Gastroesophageal sphincter (tissue), 4 donors: Measurements from ENCODE around the gene TMEM232. TPM values are rescaled to one million over a fixed set of nuclear protein-coding genes. Genes with fewer than 3 reads are reported as not detected.

Experiments
- ATAC-seq: fragments of 150-250 bp; one replicate; pipeline ENCODE4 v1.9.1; 2016; ENCODE audit warnings: mild to moderate bottlenecking, moderate library complexity
- H3K27ac ChIP-seq, 4 donors: fragments of 200-600 bp; sonication (generic) in 3 of 4; 1 replicate in 3 of 4; 2 replicates in 1 of 4; pipeline ENCODE4 v1.5.1; 2016 to 2019
- H3K27me3 ChIP-seq: fragments of 200-600 bp; sonication (generic); one replicate; pipeline ENCODE4 v1.5.1; 2019
- H3K36me3 ChIP-seq, 2 donors: fragments of 200-600 bp; sonication (generic); one replicate each; pipeline ENCODE4 v1.5.1; 2019; ENCODE audit warnings: control low read depth in 1 of 2
- H3K4me1 ChIP-seq, 3 donors: fragments of 200-600 bp; sonication (generic); 1 replicate in 2 of 3; 2 replicates in 1 of 3; pipeline ENCODE4 v1.5.1; 2016 to 2019; ENCODE audit warnings: control low read depth in 2 of 3
- H3K4me3 ChIP-seq, 2 donors: fragments of 200-600 bp; sonication (generic); one replicate each; pipeline ENCODE4 v1.5.1; 2019; ENCODE audit warnings: mild to moderate bottlenecking in 1 of 2, moderate library complexity in 1 of 2
- H3K9me3 ChIP-seq, 3 donors: fragments of 200-600 bp; sonication (generic); one replicate each; pipeline ENCODE4 v1.5.1; 2017 to 2019; ENCODE audit warnings: control low read depth in 2 of 3
- CTCF ChIP-seq, 4 experiments: fragments of 200-600 bp in 2 of 4; fragments of 450-650 bp in 2 of 4; sonication (generic) in 1 of 4; IDR thresholded peaks; one replicate each; pipeline ENCODE4 v1.5.1; 2017 to 2019; ENCODE audit warnings: antibody characterized with exemption in 4 of 4, mild to moderate bottlenecking in 2 of 4, moderate library complexity in 2 of 4
- EP300 ChIP-seq: sonication (generic); formaldehyde crosslinking; IDR thresholded peaks from one replicate; pipeline ENCODE4 v1.6.1; 2017; ENCODE audit warnings: antibody characterized with exemption, mild to moderate bottlenecking
- POLR2A ChIP-seq, 2 donors: fragments of 450-650 bp; IDR thresholded peaks; one replicate each; pipeline ENCODE4 v1.6.1; 2017; ENCODE audit warnings: antibody characterized with exemption in 2 of 2, mild to moderate bottlenecking in 2 of 2, moderate library complexity in 1 of 2
- POLR2AphosphoS5 ChIP-seq: sonication (generic); formaldehyde crosslinking; IDR thresholded peaks from one replicate; pipeline ENCODE4 v1.6.1; 2017; ENCODE audit warnings: antibody characterized with exemption
- WGBS, 2 donors: methylation state at CpG; one replicate each; pipeline ENCODE4 v1.1.5; 2018; ENCODE audit warnings: low coverage in 1 of 2; 5-methylcytosine and 5-hydroxymethylcytosine counted together
- total RNA-seq, 4 donors: library from RNA; depleted of rRNA; stranded (reverse); fragments of >200 nt; gene quantifications; one replicate each; pipeline ENCODE4 v1.1.0, GENCODE V29; 2016

TMEM232 gene
- total RNA-seq, 4 donors from 2014 or later, result 2.2 to 5.1 (median 3.8) TPM

DNA sequence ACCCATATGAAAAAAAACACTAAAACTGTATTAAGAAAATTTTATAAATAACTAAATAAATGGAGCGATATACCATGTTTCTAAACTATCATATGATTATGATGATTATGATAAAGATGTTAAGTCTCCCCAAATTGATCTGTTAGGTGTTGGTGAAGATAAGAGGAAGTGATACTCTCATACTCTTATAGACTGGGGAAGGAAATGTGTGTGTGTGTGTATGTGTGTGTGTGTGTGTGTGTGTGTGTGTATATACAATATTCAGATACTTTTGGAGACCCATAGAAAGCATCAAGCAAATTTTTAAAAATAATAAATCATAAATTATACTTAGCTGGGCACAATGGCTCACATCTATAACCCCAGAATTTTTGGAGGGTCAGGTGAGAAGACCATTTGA lies 62.9 kb downstream of the TMEM232 start:
- H3K27ac ChIP-seq, result no peak overlapping the region
- TF ChIP-seq EP300 (no peak), POLR2A (IDR thresholded peaks at IDR 0.05) (no peak)
- ATAC-seq, result no peak
- H3K4me3 ChIP-seq, result no peak overlapping the region
- no peaks in the 10 kb centered on the region for H3K9me3 ChIP-seq
- H3K27me3 ChIP-seq, result no peaks in the 10 kb centered on the region
- H3K4me1 ChIP-seq, result no peaks in the 10 kb centered on the region
- 89 to 93% methylated on average over 1 of the region's 1 CpG for WGBS, 2 donors
- no peaks in the 10 kb centered on the region for H3K36me3 ChIP-seq

- WGBS, 2 donors, result 74 to 75% methylated on average over 5 of the region's 5 CpGs
- Histone ChIP-seq H3K36me3 (no peaks in the 10 kb centered on the region), H3K27ac (no peak overlapping the region), H3K9me3 (no peaks in the 10 kb centered on the region), H3K4me1 (no peaks in the 10 kb centered on the region), H3K27me3 (no peaks in the 10 kb centered on the region), H3K4me3 (no peak overlapping the region)
- no peak for TF ChIP-seq EP300
- TF ChIP-seq POLR2A (IDR thresholded peaks at IDR 0.05), result no peak
- no peak for TF ChIP-seq CTCF (IDR thresholded peaks at IDR 0.05)
- TF ChIP-seq POLR2AphosphoS5, result no peak
- ATAC-seq, result no peak
These were observed 68.5 kb downstream of the TMEM232 start for GRCh38 chr5:110658006-110658405.

DNA sequence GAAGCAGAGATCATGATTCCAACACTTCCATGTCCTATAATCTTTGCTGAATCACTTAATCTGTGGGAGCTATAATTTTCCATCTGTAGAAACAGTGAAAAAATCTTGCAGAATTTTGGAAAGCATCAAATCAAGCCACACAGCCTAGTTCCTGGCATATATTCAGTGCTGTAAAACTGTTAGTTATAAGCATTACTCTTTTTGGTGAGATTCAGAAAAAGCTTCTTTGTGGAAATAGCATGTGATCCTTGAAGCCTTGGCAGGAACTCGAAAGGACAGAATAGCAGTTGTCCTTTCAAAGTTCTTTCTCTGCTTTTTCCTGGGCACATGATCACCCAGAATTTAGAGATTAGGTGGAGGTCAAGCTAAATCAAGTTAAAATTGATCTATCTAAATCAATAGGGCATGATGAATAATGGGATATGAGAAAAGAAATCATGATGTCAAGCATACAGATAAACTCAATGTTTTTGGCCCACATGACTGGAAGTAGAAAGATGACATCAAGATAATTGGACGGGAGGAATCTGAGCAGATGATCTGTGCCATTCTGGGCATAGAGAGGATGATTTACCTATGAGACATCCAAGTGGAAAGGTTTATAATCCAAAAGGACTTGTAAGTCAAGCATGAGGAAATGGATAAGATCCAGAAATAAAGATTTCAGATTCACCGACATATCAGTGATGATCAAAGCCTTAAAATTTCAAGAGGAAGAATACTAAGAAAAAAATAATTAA lies 73.1 kb downstream of the TMEM232 start:
- H3K27me3 ChIP-seq, result no peaks in the 10 kb centered on the region
- no peaks in the 10 kb centered on the region for H3K36me3 ChIP-seq
- no peak overlapping the region for H3K27ac ChIP-seq
- ATAC-seq, result no peak
- H3K9me3 ChIP-seq, result no peaks in the 10 kb centered on the region
- H3K4me3 ChIP-seq, result no peak overlapping the region
- H3K4me1 ChIP-seq, result no peaks in the 10 kb centered on the region
- WGBS, 2 donors, result 76 to 89% methylated on average over 3 of the region's 3 CpGs
- no peak for TF ChIP-seq POLR2A (IDR thresholded peaks at IDR 0.05)
- TF ChIP-seq POLR2AphosphoS5, result no peak
- TF ChIP-seq EP300, result no peak
- TF ChIP-seq CTCF (IDR thresholded peaks at IDR 0.05), result no peak

- Histone ChIP-seq H3K27ac (no peak overlapping the region), H3K4me1 (no peaks in the 10 kb centered on the region), H3K9me3 (no peaks in the 10 kb centered on the region), H3K27me3 (no peaks in the 10 kb centered on the region), H3K36me3 (no peaks in the 10 kb centered on the region), H3K4me3 (no peak overlapping the region)
- no peak for ATAC-seq
- 28 to 48% methylated on average over 3 of the region's 3 CpGs for WGBS, 2 donors
- TF ChIP-seq EP300 (no peak), CTCF (IDR thresholded peaks at IDR 0.05) (no peak), POLR2A (IDR thresholded peaks at IDR 0.05) (no peak), POLR2AphosphoS5 (no peak)
These were observed 75.0 kb downstream of the TMEM232 start for GRCh38 chr5:110651507-110651906.

GRCh38 chr5:110644357-110644756 lies 82.1 kb downstream of the TMEM232 start:
- no peak overlapping the region for H3K4me3 ChIP-seq
- no peak for ATAC-seq
- 19 to 33% methylated on average over 1 of the region's 1 CpG for WGBS, 2 donors
- no peaks in the 10 kb centered on the region for H3K27me3 ChIP-seq
- no peak overlapping the region for H3K27ac ChIP-seq
- no peaks in the 10 kb centered on the region for H3K4me1 ChIP-seq
- H3K36me3 ChIP-seq, result no peaks in the 10 kb centered on the region
- TF ChIP-seq POLR2A (IDR thresholded peaks at IDR 0.05) (no peak), CTCF (IDR thresholded peaks at IDR 0.05) (no peak), POLR2AphosphoS5 (no peak), EP300 (no peak)
- no peaks in the 10 kb centered on the region for H3K9me3 ChIP-seq
